HL-60 (cell line): Measurements from ENCODE around the gene FOXI1.

Experiments
- DNase-seq, 2 experiments: peaks; one replicate each; pipeline ENCODE4 v3.0.0-alpha.2; 2010 to 2020; ENCODE audit warnings: low read depth in 1 of 2, low spot score in 1 of 2
- H3K27ac ChIP-seq: fragments of 250-450 bp; sonication (Bioruptor Pico); replicated peaks from 2 replicates; pipeline ENCODE4 v1.5.1; 2020; ENCODE audit warnings: mild to moderate bottlenecking, moderate library complexity
- H3K27me3 ChIP-seq: fragments of 250-450 bp; sonication (Bioruptor Pico); 2 replicates; pipeline ENCODE4 v1.5.1; 2021; ENCODE audit warnings: mild to moderate bottlenecking, moderate library complexity; ENCODE audit not compliant: insufficient read depth, poor library complexity, severe bottlenecking
- H3K4me3 ChIP-seq: replicated peaks from 2 replicates; pipeline ENCODE4 v1.5.1; 2011; ENCODE audit warnings: mild to moderate bottlenecking, control low read depth, low read length; ENCODE audit not compliant: insufficient read depth
- CTCF ChIP-seq: IDR thresholded peaks from one replicate; pipeline ENCODE4 v1.5.1; 2011; ENCODE audit warnings: low read length, control low read depth, inconsistent platforms; ENCODE audit not compliant: insufficient read depth
- GABPA ChIP-seq: IDR thresholded peaks from 2 replicates; pipeline ENCODE4 v1.6.1; 2012; ENCODE audit warnings: low read depth

FOXI1 gene

GRCh38 chr5:170155771-170156170 is 50.1 kb downstream of the FOXI1 start:
- Histone ChIP-seq H3K4me3 (no peak overlapping the region), H3K27ac (no peak overlapping the region), H3K27me3 (no peaks in the 10 kb centered on the region)
- DNase-seq, result no peak
- TF ChIP-seq CTCF, result no peak

DNA sequence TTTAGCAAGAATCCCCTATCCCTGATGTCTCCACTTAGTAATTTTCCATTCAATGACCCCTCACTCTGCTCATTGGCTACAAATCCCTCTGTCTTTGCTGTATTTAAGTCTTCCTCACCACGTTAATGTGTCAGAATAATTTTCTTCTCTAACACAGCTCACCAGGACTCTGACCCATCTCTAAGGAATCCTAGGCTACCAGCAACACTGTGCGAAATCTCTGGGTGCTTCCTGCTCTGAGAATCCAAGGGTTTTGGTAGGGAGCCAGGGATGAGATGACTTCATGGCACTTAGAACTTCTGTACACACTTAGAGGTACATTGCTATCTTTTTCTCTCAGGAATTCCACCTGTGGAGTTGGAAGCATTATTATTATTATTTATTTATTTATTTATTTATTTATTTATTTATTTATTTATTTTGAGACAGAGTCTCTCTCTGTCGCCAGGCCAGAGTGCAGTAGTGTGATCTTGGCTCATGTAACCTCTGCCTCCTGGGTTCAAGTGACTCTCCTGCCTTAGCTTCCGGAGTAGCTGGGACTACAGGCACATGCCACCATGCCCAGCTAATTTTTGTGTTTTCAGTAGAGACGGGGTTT is 53.5 kb downstream of the FOXI1 start:
- Histone ChIP-seq H3K4me3 (no peak overlapping the region), H3K27me3 (no peaks in the 10 kb centered on the region), H3K27ac (no peak overlapping the region)
- no peak for TF ChIP-seq GABPA
- no peak for DNase-seq
